CD4-positive, alpha-beta T cell treated with Interferon alpha-2 for 1 hour (primary cell): Measurements from ENCODE around the gene SLC45A1.
"Not testable (repeated sequence)": the region's sequence is repeated elsewhere in the genome, so short reads cannot be mapped to it uniquely, and the experiment has no call there.

Experiments
- DNase-seq, 2 donors: peaks; one replicate each; pipeline ENCODE4 v3.0.0-alpha.2; 2020 to 2022

SLC45A1 gene

DNA sequence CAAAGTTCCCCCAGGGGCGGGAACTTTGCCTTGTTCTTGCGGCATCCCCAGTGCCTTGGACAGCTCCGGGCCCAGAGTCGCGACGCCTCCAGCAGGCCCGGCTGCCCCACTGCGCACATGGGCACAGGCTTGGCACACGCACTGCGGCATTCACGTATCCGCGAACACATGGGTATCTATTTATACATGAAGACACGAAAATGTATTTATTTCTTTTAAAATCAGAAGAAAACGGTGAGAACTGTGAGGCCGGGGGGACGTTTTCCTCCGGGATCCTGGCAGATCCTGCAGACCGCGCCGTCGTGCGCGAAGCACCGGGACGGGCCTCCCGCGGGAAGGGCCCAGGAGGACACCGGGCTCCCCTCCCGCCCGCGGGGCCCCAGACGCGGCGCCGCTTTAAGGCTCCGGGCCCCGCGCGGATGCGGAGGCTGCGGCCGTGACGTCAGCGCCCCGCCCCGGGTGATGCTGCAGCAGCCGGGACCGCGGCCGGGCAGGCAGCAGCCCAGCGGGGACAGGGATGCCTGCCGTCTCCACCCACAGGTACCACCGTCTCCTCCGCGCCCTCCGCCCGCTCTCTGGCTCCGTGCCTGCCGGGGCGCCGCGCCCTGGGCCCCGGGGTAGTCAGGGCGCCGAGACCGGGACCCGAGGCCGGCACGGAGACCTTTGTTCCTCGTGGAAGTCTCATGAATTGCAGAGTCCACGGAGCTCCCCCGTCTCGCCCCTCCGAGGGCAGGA is at the start of gene SLC45A1:
TSS of gene SLC45A1 (plus strand) at position 468 of the 735 bp plus-strand sequence. CDS start 6,216 bp downstream, outside the sequence.
- peak; percentile 74 to 85 for DNase-seq

DNA sequence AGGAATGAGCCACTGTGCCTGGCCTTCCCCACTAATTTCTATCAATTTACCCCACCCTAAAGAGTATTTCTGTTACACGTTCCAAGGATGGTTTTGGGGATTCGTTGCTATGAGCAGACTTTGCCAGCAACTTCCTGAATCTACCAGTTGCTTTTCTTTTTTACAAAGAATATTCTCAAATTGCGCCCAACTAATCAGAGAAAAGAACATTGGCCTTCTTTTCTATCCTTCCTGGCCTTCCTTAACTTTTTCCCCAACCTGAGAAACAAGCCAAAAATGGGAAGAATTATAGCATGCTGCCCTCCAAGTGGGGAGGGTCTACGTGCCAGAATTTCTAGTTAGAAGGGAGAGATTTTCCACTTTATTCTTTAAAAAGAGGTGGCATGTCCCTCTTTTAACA is 44.9 kb upstream of the SLC45A1 start:
- DNase-seq: no peak

DNA sequence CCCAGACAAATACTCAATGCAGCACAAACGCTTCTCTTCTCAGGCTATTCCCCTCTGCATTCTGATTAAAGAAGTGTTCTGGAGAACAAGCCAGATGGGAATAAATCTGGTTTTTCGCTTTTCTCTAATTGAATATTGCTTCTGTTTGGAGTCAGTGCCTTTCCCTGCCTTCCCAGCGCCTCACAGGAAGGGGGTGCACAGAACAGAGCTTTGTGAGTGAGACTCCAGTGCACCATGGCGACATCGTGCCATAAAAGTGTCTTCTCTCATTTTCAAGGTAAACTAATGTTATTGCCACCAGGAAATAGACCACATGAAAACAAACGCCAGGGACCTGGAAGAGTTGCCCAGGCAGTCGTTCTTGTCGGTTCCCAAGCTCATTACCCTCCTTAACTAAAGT is 43.6 kb upstream of the SLC45A1 start:
- no peak for DNase-seq

DNA sequence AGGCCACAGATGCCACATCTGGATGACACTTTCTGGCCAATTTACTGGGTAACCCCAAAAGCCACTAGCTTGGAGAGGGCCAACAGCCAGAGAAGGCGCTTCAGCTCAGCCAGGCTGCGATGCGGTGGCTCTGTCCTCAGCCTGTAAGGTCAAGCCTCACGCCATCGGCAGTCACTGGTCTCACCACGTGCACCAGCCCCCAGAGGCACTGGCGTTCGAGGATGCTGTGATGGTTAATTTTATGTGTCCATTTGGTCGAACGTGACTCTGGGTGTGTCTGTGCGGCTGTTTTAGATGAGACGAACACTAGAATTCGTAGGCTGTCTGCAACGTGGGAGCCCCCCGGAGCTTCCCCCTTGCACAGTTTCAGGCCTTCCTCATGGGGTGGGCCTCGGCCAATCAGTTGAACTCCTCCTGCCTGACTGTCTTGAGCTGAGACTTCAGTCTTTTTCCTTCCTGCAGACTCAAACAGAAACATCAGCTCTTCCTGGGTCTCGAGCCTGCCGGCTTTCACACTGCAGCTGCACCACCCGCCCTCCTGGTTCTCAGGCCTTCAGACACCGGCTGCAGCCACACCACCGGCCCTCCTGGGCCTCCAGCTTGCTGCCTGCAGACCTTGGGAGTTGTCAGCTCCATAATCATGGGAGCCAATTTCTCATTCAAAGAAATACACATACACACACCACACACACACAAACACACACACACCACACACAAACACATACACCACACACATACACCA is 41.6 kb upstream of the SLC45A1 start:
- no peak for DNase-seq

DNA sequence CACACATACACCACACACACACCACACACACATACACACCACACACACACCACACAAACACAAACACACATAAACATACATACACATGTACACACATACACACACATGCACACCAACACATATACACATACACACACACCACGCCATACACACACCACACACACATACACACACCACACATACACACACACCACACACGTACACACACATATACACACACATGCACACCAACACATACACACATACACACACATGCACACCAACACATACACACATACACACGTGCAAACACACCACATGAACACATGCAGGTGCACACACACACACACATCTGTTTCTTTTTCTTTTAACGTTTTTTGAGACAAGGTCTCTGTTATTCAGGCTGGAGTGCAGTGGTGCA is 41.0 kb upstream of the SLC45A1 start:
- DNase-seq: no peak

DNA sequence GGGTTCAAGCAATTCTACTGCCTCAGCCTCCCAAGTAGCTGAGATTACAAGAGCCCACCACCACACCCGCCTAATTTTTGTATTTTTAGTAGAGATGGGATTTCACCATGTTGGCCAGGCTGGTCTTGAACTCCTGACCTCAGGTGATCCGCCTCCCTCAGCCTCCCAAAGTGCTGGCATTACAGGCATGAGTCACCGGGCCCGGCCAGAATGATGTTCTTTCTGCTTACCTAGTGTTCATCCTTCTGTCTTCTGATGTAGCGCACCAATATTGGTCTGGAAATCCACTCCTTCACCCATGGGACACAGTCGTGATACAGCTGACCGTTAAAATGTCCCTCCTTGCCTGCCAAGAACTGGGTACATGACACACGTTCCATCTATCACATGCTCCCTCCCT is 39.2 kb upstream of the SLC45A1 start:
- not testable (repeated sequence) for DNase-seq

DNA sequence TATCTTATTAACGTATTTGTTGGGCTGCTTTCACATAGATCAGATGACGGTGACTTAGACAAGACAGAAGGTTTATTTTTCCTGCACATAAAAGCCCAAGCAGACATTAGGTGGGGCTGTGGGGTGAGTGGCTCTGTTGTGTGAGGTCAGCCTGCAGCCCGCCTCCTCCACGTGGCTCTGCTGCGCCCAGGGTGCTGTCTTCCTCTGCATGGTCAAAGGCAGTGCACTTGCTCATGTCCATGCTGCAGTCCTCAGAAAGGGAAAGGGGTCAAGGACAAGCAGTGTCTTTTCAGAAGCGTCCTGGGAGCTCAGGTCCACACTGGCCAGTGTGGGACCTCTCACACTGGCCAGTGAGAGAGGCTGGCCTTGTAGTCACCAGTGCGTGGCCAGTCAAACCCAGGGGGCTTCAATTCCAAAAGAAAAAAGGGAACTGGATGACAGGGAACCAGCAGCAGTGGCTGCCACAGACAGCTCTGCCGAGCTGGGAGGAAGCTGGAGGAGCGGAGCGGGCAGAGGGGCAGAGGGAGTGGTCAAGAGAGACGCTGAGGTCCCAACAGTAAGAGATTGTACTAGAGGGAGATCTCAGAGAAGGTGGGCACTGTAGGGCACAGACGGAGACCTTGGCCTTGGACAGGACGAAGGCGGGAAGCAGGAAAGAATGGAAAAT is 35.9 kb upstream of the SLC45A1 start:
- no peak for DNase-seq

DNA sequence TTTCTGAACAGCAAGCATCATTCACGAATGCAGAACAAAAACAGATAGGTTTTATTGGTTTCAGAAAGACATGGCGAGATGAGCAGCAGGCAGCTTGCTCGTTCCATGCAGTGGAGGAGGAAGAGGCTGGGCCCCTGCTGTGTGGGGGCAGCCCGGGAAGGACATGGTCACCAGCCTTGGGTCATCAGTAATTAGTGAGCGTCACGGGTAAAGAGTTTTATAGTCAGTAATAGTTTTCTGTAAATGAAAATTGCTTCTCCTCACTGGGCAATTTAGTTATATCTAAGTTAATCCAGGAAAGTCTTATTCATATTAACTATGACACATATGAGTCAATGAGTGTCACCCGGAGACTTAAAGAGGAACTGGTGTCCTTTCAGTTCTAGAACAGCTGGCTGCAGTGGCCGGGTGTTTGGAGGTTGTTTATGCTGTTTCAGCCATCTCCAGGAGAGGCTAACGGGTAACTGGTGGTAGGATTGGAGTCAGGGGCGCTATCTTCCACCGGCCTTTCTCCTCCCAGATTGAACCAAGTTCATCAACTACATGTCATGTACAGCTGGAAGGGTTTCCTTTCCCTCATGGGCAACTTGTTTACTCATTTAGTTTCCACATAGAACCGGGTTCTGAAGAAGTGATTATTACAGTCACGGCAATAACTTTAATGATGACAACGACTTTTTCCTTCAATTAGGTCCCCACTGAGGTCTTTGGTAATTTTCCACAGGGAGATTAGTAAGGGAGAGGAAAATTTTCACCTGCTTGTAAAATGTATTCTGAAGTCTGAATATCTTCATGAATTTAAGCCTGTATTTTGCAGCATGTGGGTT is 34.6 kb upstream of the SLC45A1 start:
- DNase-seq: peak in 1 of 2 donors; percentile 12

DNA sequence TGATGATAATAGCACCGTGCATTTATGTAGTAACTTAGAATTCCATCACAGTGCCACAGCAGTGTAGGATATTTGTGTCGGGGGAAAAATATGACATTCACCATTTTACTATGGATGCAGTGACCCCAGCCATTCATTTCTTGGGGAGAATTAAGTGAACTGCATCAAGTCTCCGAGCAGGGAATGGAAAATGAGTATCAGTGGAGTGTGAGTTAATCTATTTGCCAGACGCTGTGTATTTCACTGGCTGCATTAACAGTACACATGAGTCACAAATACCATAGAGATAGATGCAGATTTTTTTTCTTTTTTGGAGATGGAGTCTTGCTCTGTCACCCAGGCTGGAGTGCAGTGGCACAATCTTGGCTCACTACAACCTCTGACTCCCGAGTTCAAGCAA is 33.8 kb upstream of the SLC45A1 start:
- no peak for DNase-seq

DNA sequence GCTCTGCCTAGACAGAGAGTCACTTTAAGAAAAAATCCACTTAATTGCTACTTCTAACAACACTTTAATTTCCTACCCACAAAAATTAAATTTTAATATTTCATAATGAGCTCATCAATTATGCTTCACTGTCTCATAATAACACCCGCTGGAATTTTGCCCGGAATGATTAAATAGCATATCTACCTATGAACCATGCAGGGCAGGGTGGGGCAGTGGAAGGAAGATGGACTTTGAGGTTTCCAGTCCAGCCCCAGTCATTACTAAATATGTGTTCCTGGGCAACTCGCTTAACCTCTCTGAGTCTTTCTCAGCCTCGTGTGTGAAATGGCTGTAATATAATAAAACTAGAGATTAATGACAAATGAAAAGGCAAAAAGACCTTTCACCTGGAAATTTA is 32.8 kb upstream of the SLC45A1 start:
- DNase-seq: no peak

DNA sequence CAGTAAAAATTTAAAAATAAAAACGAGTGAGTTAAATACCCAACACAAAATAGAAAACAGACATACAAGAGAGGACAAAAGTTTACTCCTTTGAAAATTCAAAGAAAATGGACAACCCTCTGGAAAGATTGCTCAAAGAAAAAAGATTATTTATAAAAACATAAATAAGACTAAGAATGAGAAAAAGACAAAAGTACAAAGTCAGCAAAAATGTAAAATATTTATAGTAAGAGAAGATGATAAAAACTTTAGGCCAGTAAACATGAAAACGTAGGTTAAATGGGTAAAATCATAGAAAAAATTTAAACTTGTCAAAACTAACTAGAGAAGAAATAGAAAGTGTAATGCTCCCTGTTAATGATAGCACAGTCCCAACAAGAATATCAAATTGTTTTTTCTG is 31.9 kb upstream of the SLC45A1 start:
- DNase-seq: no peak

DNA sequence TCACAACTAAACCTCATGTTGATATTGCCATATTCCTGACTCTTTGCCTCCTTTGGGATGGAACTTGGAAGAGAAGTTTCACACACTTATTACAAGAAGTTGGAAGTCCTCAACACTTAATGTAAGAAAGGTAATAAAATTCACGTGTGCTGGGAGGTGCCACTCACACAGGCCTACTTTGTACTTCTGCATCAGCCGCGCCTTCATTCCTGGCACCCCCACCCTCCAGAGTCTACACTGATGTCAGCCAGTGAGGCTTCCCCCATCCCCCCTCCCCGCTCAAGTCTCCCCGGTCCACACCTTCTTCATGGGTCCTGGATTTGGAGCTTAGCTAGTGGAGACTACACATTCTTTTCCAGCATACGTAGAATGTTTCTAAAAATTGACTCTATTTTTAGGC is 24.8 kb upstream of the SLC45A1 start:
- no peak for DNase-seq

DNA sequence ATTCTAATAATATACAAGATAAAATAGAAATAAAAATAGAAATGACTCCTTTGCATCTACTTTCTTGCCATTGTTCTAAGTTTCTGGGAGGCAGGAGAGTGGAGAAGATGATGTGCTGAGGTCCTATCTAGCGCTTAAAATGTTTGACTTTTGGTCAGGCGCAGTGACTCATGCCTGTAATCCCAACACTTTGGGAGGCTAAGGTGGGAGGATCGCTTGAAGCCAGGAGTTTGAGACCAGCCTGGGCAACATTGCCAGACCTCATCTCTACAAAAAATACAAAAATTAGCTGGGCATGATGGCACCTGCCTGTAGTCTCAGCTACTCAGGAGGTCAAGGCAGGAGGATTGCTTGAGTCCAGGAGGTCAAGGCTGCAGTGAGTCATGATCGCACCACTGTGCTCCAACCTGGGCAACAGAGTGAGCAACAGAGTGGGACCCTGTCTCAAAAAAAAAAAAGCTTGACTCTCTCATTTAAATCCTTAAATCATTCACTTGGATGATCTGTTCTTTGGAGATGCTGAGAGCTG is 24.2 kb upstream of the SLC45A1 start:
- no peak for DNase-seq

DNA sequence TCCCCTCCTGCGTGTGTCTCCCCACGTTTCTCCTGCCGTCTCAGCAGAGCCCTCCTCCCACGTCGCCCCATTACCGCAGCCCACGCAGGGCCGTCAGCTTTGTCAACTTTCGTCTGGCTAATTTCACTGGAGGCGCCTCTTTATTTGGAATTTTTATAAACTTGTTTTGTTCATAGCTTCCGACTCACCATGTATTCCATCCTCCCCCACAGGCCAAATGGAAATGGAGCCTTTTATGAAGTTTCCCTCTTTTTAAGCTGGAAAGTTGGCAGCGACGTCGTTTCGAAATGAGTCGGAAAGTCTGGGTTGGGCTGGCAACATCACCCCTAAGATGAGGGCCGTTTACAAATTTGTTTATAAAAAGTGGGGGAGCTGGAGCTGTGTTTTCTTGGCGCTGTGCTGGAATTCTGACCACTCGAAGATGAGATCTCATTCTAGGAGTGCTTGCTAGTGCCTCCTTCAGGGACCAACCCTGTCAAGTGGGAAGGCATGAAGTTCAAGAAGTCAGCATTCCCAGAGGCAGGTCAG is 23.7 kb upstream of the SLC45A1 start:
- DNase-seq: no peak

DNA sequence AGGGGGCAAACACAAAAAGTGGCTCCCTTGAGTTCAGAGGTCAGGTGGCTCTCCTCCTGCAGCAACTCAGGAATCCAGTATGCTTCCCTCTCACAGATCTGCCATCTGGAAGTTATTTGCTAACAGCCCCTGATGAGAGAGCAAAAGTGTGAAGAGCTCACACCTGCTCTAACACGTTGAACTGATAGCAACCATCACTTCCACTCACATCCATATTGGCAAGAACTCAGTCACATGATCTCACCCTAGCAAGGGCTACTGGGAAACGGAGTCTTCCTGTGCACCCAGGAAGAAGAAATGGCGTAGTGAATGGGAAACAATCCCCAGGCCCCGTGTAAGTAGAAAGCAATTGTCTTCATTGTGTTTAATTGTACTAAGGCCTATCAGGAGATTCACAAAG is 20.7 kb upstream of the SLC45A1 start:
- DNase-seq: no peak

DNA sequence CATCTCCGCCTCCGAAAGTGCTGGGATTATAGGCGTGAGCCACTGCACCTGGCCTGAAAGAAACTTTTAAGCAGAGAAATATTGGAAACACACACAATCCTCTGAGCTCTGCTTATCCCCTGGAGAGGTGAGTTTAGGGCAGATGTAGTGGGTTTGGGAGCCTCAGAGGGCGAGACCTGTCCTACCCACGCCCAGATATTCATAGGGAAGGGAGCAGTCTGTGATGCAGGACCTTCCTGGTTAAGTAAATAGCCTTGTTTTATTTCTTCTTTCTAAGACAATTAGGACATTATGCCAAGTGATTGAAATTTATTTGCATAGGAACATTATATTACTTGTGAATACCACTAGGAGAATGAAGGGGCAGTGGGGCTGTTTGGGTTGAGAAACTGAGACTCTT is 18.0 kb upstream of the SLC45A1 start:
- DNase-seq: no peak

DNA sequence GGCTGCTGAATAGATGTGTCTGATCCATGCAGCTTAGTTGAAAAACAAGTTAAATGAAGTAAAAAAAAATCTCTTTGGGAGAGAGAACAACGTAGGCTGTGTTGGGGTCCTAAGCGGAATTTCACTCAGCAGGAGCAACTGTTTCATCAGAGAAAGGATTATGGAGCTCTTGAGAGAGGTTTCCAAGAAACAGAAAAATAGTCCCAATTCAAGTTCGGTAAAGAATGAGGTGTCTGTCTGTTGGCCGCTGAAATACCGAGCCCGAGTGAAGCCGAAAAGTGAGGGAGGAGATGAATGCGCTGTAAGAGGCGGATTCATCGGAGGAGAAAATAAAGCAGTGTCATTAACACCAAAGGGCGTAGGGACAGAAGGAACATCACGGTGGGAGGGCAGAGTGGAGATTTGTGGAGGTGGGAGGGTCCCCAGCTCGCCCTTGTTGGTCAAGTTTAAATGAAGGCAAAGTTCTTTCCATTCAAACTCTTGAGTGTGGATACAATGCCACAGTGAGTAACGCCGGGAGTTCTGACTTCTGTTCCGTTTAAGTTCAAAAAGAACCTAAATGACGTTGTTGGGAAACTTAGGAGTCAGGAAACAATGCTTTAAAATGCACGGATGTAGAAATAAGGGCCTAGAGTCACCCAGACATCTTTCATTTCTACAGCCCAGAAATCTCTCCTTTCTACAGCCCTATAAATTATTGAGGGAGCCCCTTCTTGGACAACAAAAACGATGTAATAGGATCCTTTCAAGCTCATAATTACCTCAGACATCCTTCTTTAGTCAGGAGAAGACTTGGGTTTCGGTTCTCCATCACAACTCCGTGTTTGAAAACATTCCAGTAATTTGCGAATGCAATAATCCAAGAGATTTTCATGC is 15.6 kb upstream of the SLC45A1 start:
- DNase-seq: no peak

DNA sequence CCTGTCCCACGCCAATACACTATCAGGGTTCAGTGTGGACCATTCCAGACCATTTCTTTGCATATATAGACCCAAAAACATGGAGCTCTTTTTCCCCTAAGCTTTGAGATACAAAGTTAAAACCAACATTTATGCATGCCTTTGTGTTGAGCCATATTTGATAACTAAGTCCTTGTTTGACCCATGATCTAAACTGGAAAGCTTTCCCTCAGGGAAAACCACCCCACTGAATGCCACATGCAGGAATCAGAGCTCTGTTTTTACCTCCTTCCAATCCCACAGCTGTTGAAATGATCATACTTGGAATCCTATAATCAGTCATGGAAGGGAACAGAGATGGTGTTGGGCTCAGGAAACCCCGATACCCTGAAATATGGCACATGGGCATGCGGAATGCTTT is 14.8 kb upstream of the SLC45A1 start:
- DNase-seq: no peak

DNA sequence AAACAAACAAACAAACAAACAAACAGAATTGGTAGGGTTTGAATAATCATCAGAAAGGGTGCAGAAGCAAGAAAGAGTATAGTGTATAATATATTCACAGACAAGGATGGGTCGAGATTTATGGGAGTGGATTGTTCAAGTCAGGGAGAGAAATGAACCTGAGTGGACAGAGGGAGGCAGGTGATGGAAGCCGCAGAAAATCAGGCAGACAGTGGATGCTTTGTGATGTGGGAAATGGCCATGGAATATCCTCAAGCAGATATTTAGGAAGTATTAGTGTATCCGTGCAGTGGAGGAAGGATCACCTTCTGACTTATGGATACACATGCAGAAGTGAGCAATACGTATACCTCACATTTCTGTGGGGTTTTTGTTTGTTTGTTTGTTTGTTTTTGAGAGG is 14.0 kb upstream of the SLC45A1 start:
- no peak for DNase-seq

DNA sequence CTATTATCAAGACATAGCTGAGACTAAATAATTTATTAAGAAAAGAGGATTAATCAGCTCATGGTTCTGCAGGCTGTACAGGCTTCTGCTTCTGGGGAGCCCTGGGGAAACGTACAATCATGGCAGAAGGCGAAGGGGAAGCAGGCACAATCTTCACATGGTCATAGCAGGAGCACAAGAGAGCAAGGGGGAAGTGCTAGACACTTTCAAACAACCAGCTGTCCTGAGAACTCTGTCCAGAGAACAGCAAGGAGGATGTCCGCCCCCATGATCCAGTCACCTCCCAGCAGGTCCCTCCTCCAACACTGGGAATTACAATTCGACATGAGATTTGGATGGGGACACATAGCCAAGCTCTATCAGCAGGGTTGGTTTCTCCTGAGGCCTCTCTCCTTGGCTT is 10.3 kb upstream of the SLC45A1 start:
- DNase-seq: no peak

DNA sequence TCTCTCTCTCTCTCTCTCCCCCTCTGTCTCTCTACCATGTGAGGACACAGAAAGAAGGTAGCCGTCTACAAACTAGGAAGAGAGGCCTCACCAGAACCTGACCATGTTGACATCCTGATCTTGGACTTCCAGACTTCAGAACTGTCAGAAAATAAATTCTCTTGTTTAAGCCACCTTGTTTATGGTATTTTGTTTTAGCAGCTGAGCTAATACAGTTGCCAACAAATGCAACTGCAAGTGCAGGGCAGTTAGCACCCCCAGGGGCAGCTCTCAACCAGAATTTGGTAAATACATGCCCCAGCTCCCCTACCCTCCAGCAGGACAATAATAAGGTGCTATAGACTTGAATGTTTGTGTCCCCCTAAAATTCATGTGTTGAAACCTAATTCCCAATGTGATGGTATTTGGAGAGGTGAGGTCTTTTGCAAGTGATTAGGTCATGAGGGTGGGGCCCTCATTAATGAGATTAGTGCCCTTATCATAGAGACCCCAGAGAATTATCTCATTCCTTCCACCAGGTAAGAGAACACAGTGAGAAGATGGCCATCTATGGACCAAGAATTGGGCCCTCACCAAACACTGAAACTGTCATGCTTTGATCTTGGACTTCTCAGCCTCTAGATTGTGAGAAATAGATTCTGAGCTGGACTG is 6.7 kb upstream of the SLC45A1 start:
- DNase-seq: no peak
